A673 (cell line): ENCODE data around the gene ZDHHC7.

ENCODE experiments used
- EZH2 ChIP-seq: fragments of 200-600 bp; sonication (generic); IDR thresholded peaks from 2 replicates; pipeline ENCODE4 v1.6.1; 2017; ENCODE audit warnings: borderline replicate concordance, low read depth, mild to moderate bottlenecking, mixed read lengths, antibody characterized with exemption, low read length; ENCODE audit not compliant: poor library complexity, severe bottlenecking
- TF ChIP-seq, protein P1 (sequence below): fragments of 300-800, 200-600 bp; sonication (generic); conservative IDR thresholded peaks from 2 replicates; pipeline ENCODE4 v1.5.1; 2017; ENCODE audit warnings: low read depth, mild to moderate bottlenecking, antibody characterized with exemption, low read length, moderate library complexity, mixed read lengths

DNA sequence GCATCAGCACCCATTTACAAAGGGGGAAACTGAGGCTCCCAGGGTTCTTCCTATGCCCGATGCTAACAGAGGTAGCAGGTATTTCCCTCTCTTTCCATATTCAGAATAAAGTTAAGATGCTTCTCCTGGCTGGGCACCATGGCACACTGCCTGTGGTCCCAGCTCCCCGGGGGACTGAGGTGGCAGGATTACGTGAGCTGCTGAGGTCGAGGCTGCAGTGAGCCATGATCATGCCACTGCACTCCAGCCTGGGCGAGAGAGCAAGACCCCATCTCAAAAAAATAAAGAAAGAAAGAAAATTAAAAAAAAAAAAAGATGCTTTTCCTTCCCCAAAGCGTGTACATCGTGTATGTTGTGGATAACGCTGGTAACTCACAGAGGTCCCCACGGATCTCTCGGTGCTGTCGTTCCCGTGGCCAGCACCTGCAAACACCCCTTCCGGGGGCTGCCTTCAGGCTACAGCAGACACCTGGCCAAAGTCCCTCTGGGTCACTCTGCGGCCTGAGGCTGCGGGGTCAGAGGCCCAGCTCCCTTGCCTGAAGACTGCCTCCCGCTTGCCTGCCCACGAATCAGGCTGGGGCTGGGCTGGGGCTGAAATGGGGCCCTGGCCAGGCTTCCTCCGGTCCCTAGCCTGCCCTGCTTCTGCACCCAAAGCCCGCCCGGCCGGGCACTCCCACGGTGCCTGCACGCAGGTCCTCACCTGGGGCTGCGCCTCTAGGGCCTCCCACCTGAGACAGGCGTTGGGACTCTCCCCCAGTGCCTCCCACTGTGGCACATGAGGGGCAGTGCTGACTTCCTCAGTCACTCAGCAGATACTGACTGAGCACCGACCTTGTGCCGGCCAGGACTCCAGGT, 63.1 kb downstream of the ZDHHC7 start:
- no peak for TF ChIP-seq EZH2
- TF ChIP-seq, protein P1, sequence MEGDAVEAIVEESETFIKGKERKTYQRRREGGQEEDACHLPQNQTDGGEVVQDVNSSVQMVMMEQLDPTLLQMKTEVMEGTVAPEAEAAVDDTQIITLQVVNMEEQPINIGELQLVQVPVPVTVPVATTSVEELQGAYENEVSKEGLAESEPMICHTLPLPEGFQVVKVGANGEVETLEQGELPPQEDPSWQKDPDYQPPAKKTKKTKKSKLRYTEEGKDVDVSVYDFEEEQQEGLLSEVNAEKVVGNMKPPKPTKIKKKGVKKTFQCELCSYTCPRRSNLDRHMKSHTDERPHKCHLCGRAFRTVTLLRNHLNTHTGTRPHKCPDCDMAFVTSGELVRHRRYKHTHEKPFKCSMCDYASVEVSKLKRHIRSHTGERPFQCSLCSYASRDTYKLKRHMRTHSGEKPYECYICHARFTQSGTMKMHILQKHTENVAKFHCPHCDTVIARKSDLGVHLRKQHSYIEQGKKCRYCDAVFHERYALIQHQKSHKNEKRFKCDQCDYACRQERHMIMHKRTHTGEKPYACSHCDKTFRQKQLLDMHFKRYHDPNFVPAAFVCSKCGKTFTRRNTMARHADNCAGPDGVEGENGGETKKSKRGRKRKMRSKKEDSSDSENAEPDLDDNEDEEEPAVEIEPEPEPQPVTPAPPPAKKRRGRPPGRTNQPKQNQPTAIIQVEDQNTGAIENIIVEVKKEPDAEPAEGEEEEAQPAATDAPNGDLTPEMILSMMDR = no peak
